PC-9 (cell line): Measurements from ENCODE around the gene SLC4A1AP. TPM values are rescaled to one million over a fixed set of nuclear protein-coding genes. Genes with fewer than 3 reads are reported as not detected.

Experiments used
- BruUV-seq: library from RNA; stranded (reverse); fragments of 400-500 nt; replicated peaks from 2 replicates; lab custom pipeline; 2021; lab: Mats Ljungman, UMichigan
- CTCF ChIA-PET: fragments of 300-600 bp; sonication (Branson Sonifier 250); formaldehyde crosslinking; loops from one replicate; lab custom pipeline; 2022; ENCODE audit warnings: antibody characterized with exemption; lab: Charles Lee
- POLR2A ChIA-PET: fragments of 300-600 bp; sonication (Branson Sonifier 250); formaldehyde crosslinking; loops from one replicate; lab custom pipeline; 2022; ENCODE audit warnings: antibody characterized with exemption; ENCODE audit not compliant: unreplicated experiment; lab: Charles Lee
- DNase-seq, 2 experiments: peaks; one replicate each; pipeline versions ENCODE4 v3.0.0 to v3.0.0-alpha.2; 2015 to 2022; ENCODE audit warnings: mixed read lengths in 1 of 2
- H2AFZ ChIP-seq: fragments of 200-600 bp; sonication (generic); 2 replicates; pipeline ENCODE4 v1.8.1; 2017; ENCODE audit warnings: antibody characterized with exemption
- H3F3A ChIP-seq: fragments of 200-600 bp; sonication (generic); 2 replicates; pipeline ENCODE4 v1.8.1; 2017; ENCODE audit warnings: antibody characterized with exemption, mild to moderate bottlenecking, low read depth; ENCODE audit not compliant: insufficient read depth
- H3K27ac ChIP-seq: fragments of 200-600 bp; sonication (generic); 2 replicates; pipeline ENCODE4 v1.6.1; 2016; ENCODE audit warnings: mixed run types
- H3K27me3 ChIP-seq: fragments of 200-600 bp; sonication (generic); 2 replicates; pipeline ENCODE4 v1.6.1; 2016; ENCODE audit warnings: low read depth, mixed run types; ENCODE audit not compliant: insufficient read depth
- H3K36me3 ChIP-seq: fragments of 200-600 bp; sonication (generic); 2 replicates; pipeline ENCODE4 v1.6.1; 2016; ENCODE audit warnings: low read depth, mixed run types
- H3K4me1 ChIP-seq: fragments of 200-600 bp; sonication (generic); replicated peaks from 2 replicates; pipeline ENCODE4 v1.6.1; 2016; ENCODE audit warnings: mixed run types; ENCODE audit not compliant: insufficient read depth
- H3K4me2 ChIP-seq: fragments of 200-600 bp; sonication (generic); 2 replicates; pipeline ENCODE4 v1.6.1; 2017; ENCODE audit warnings: mixed run types
- H3K4me3 ChIP-seq: fragments of 200-600 bp; sonication (generic); 2 replicates; pipeline ENCODE4 v1.6.1; 2016; ENCODE audit warnings: mixed run types
- H3K79me2 ChIP-seq: fragments of 200-600 bp; sonication (generic); 2 replicates; pipeline ENCODE4 v1.6.1; 2017; ENCODE audit warnings: low read depth, mixed run types
- H3K9me2 ChIP-seq: fragments of 200-600 bp; sonication (generic); 2 replicates; pipeline ENCODE4 v1.8.1; 2017; ENCODE audit warnings: mild to moderate bottlenecking; ENCODE audit not compliant: insufficient read depth
- H3K9me3 ChIP-seq: fragments of 200-600 bp; sonication (generic); 2 replicates; pipeline ENCODE4 v1.8.1; 2016; ENCODE audit warnings: low read depth; ENCODE audit not compliant: insufficient read depth
- H4K20me1 ChIP-seq: fragments of 200-600 bp; sonication (generic); 2 replicates; pipeline ENCODE4 v1.8.1; 2017; ENCODE audit not compliant: insufficient read depth
- CTCF ChIP-seq: fragments of 200-600 bp; sonication (generic); conservative IDR thresholded peaks from 2 replicates; pipeline ENCODE4 v1.6.1; 2017; ENCODE audit warnings: mixed run types, antibody characterized with exemption, mild to moderate bottlenecking, moderate library complexity
- EZH2 ChIP-seq: fragments of 200-600 bp; sonication (generic); IDR thresholded peaks from 2 replicates; pipeline ENCODE4 v1.8.0; 2017; ENCODE audit warnings: antibody characterized with exemption, low read depth
- intact Hi-C: fragments of 100-400 bp; cut with micrococcal nuclease; formaldehyde crosslinking; loops from one replicate; pipeline ENCODE4 v1.10.0; 2022; ENCODE audit not compliant: unreplicated experiment
- total RNA-seq: library from RNA; stranded (reverse); gene quantifications from 2 replicates; pipeline ENCODE4 v1.2.3, GENCODE V29; 2021

The SLC4A1AP gene
- total RNA-seq, 1 experiment from 2014 or later: 22.7 TPM

GRCh38 chr2:27713201-27713600 is 49.5 kb downstream of the SLC4A1AP start:
- H2AFZ ChIP-seq: no peak overlapping the region
- H4K20me1 ChIP-seq: no peaks in the 10 kb centered on the region
- DNase-seq: no peak
- no peaks in the 10 kb centered on the region for H3K27me3 ChIP-seq
- H3K36me3 ChIP-seq: no peaks in the 10 kb centered on the region
- no peaks in the 10 kb centered on the region; the same call in 1 of the 2 replicates for H3K9me2 ChIP-seq
- H3K4me2 ChIP-seq: peak overlapping the region; percentile 98
- no peaks in the 10 kb centered on the region for H3K9me3 ChIP-seq
- peak overlapping the region; percentile 94; the same call in 1 of the 2 replicates for H3K27ac ChIP-seq
- TF ChIP-seq CTCF (no peak), EZH2 (no peak)
- intact Hi-C loops: no loop called here
- no peak overlapping the region; the same call in 1 of the 2 replicates for H3K4me3 ChIP-seq
- ChIA-PET CTCF (no interaction called here), POLR2A (no interaction called here)
- peaks cover 35% of the 10 kb centered on the region for H3K79me2 ChIP-seq
- BruUV-seq: no TSS peak
- peaks cover 89% of the 10 kb centered on the region for H3K4me1 ChIP-seq
- peaks cover 62% of the 10 kb centered on the region for H3F3A ChIP-seq

- no peak for DNase-seq
- H3K4me1 ChIP-seq: peaks cover 89% of the 10 kb centered on the region
- no peaks in the 10 kb centered on the region; the same call in 1 of the 2 replicates for H3K9me2 ChIP-seq
- H2AFZ ChIP-seq: 0 out of 2 replicates have a peak overlapping the region, but pooled peaks have one; percentile 62
- H3K27ac ChIP-seq: peak overlapping the region; percentile 94
- no peaks in the 10 kb centered on the region for H3K36me3 ChIP-seq
- H3K27me3 ChIP-seq: no peaks in the 10 kb centered on the region
- H3F3A ChIP-seq: peaks cover 62% of the 10 kb centered on the region
- CTCF ChIA-PET: interaction anchor here (0.6 kb wide), 1 partner anchor 9 kb away, joined by 10 read pairs; no protein-coding TSS in a partner anchor
- H3K79me2 ChIP-seq: peaks cover 35% of the 10 kb centered on the region
- TF ChIP-seq CTCF (no peak), EZH2 (no peak)
- no peaks in the 10 kb centered on the region for H3K9me3 ChIP-seq
- no peaks in the 10 kb centered on the region for H4K20me1 ChIP-seq
- no TSS peak for BruUV-seq
- intact Hi-C loops: no loop called here
- H3K4me2 ChIP-seq: peak overlapping the region; percentile 98
- POLR2A ChIA-PET: no interaction called here
- H3K4me3 ChIP-seq: peak overlapping the region; percentile 80
Measured at GRCh38 chr2:27714053-27714452, 50.4 kb downstream of the SLC4A1AP start.

- no peaks in the 10 kb centered on the region; the same call in 1 of the 2 replicates for H3K9me2 ChIP-seq
- ChIA-PET POLR2A (no interaction called here), CTCF (no interaction called here)
- no peaks in the 10 kb centered on the region for H3K36me3 ChIP-seq
- H3K4me2 ChIP-seq: peak overlapping the region; percentile 98
- BruUV-seq: TSS peak; percentile 70
- TF ChIP-seq EZH2 (no peak), CTCF (no peak)
- H3K4me3 ChIP-seq: peak overlapping the region; percentile 80
- H3K79me2 ChIP-seq: peaks cover 35% of the 10 kb centered on the region
- no peaks in the 10 kb centered on the region for H4K20me1 ChIP-seq
- peak overlapping the region; percentile 94 for H3K27ac ChIP-seq
- no peaks in the 10 kb centered on the region for H3K27me3 ChIP-seq
- H3K9me3 ChIP-seq: no peaks in the 10 kb centered on the region
- peaks cover 89% of the 10 kb centered on the region for H3K4me1 ChIP-seq
- peak overlapping the region; percentile 62 for H2AFZ ChIP-seq
- intact Hi-C loops: no loop called here
- H3F3A ChIP-seq: peaks cover 71% of the 10 kb centered on the region
- DNase-seq: no peak
Measured at GRCh38 chr2:27714851-27715291, 51.2 kb downstream of the SLC4A1AP start.
